HG03095 (cell line): ENCODE measurements around the gene STARD4.
A peak's percentile ranks its signal among the peaks of the same experiment; 100 is the strongest.

Source experiments
- ATAC-seq: cut with Tn5 transposase; IDR thresholded peaks from one replicate; pipeline ENCODE4 v1.9.1; 2021; ENCODE audit warnings: moderate library complexity; ENCODE audit not compliant: unreplicated experiment

Gene STARD4

GRCh38 chr5:111478266-111478665, 34.1 kb downstream of the STARD4 start:
- no peak for ATAC-seq

- peak; percentile 63 for ATAC-seq
Observed at GRCh38 chr5:111472579-111472978, 39.8 kb downstream of the STARD4 start.

GRCh38 chr5:111472096-111472495, 40.2 kb downstream of the STARD4 start:
- no peak for ATAC-seq

GRCh38 chr5:111469903-111470302, 42.4 kb downstream of the STARD4 start:
- no peak for ATAC-seq

GRCh38 chr5:111469293-111469896, 42.9 kb downstream of the STARD4 start:
- no peak for ATAC-seq

- ATAC-seq = no peak
Observed at GRCh38 chr5:111463311-111463710, 49.0 kb downstream of the STARD4 start.

- ATAC-seq = no peak
Observed at GRCh38 chr5:111461934-111462333, 50.4 kb downstream of the STARD4 start.

GRCh38 chr5:111461255-111461671, 51.1 kb downstream of the STARD4 start:
- no peak for ATAC-seq

GRCh38 chr5:111454776-111455175, 57.6 kb downstream of the STARD4 start:
- ATAC-seq = no peak

- ATAC-seq = no peak
Observed at GRCh38 chr5:111454198-111454622, 58.1 kb downstream of the STARD4 start.

GRCh38 chr5:111453747-111454146, 58.6 kb downstream of the STARD4 start:
- ATAC-seq = no peak

GRCh38 chr5:111453295-111453694, 59.0 kb downstream of the STARD4 start:
- no peak for ATAC-seq

GRCh38 chr5:111447822-111448221, 64.5 kb downstream of the STARD4 start:
- ATAC-seq = no peak

GRCh38 chr5:111447099-111447498, 65.2 kb downstream of the STARD4 start:
- ATAC-seq = no peak
